22Rv1 (cell line): ENCODE data around the gene FANCI.

Source experiments
- CTCF ChIP-seq: fragments of 450-650 bp; IDR thresholded peaks from 2 replicates; pipeline ENCODE4 v1.5.1; 2017; ENCODE audit warnings: mild to moderate bottlenecking
- ZFX ChIP-seq: fragments of 450-650 bp; IDR thresholded peaks from 2 replicates; pipeline ENCODE4 v1.6.1; 2017; ENCODE audit warnings: antibody characterized with exemption, borderline replicate concordance

- no peak for TF ChIP-seq CTCF
- no peak for TF ChIP-seq ZFX
Observed at GRCh38 chr15:89330881-89331595, 87.3 kb downstream of the FANCI start.
